ENCODE data around the gene AEBP1. TPM values are rescaled to one million over a fixed set of nuclear protein-coding genes. Genes with fewer than 3 reads are reported as not detected.

The AEBP1 gene
- total RNA-seq, 1 experiment from 2014 or later, result 30.1 TPM

GRCh38 chr7:44142028-44142427 lies 37.9 kb downstream of the AEBP1 start:
- no peak for DNase-seq (ENCODE audit: low spot score)

GRCh38 chr7:44143646-44144250 lies 39.6 kb downstream of the AEBP1 start:
- intact Hi-C loops (cut with micrococcal nuclease; ENCODE audit: unreplicated experiment), result no loop called here
- Histone ChIP-seq H3K36me3 (ENCODE audit: insufficient read depth, low read length, poor library complexity, severe bottlenecking) (no peaks in the 10 kb centered on the region), H3K9me3 (ENCODE audit: low read depth, low read length, poor library complexity, severe bottlenecking) (no peaks in the 10 kb centered on the region), H3K4me1 (ENCODE audit: insufficient read depth, low read length, poor library complexity, severe bottlenecking) (no peaks in the 10 kb centered on the region), H3K27me3 (replicated peaks; ENCODE audit: insufficient read depth, low read depth, low read length, poor library complexity) (no peaks in the 10 kb centered on the region), H3K27ac (ENCODE audit: low read depth, low read length, poor library complexity, severe bottlenecking) (no peak overlapping the region), H3K4me3 (ENCODE audit: low read depth, low read length, poor library complexity, severe bottlenecking) (no peak overlapping the region)
- no TSS peak for BruUV-seq (replicated peaks)
- no peak for DNase-seq (ENCODE audit: low spot score)
- CTCF ChIA-PET, result no interaction called here
- POLR2A ChIA-PET (ENCODE audit: low non-redundant PET), result no interaction called here
- TF ChIP-seq EZH2 (IDR thresholded peaks at IDR 0.05; ENCODE audit: borderline replicate concordance, low read depth, low read length, poor library complexity, severe bottlenecking) (no peak), CTCF (conservative IDR thresholded peaks at IDR 0.05; ENCODE audit: low read depth, low read length) (no peak)

More at GRCh38 chr7:44142028-44142427, 37.9 kb downstream of the AEBP1 start:
- no peaks in the 10 kb centered on the region for H3K27me3 ChIP-seq (replicated peaks; ENCODE audit: insufficient read depth, low read depth, low read length, poor library complexity)
- no peaks in the 10 kb centered on the region for H3K9me3 ChIP-seq (ENCODE audit: low read depth, low read length, poor library complexity, severe bottlenecking)
- POLR2A ChIA-PET (ENCODE audit: low non-redundant PET), result no interaction called here
- intact Hi-C loops (cut with micrococcal nuclease; ENCODE audit: unreplicated experiment), result no loop called here
- H3K27ac ChIP-seq (ENCODE audit: low read depth, low read length, poor library complexity, severe bottlenecking), result no peak overlapping the region
- BruUV-seq (replicated peaks), result no TSS peak
- no peak overlapping the region for H3K4me3 ChIP-seq (ENCODE audit: low read depth, low read length, poor library complexity, severe bottlenecking)
- TF ChIP-seq EZH2 (IDR thresholded peaks at IDR 0.05; ENCODE audit: borderline replicate concordance, low read depth, low read length, poor library complexity, severe bottlenecking) (no peak), CTCF (conservative IDR thresholded peaks at IDR 0.05; ENCODE audit: low read depth, low read length) (no peak)
- H3K4me1 ChIP-seq (ENCODE audit: insufficient read depth, low read length, poor library complexity, severe bottlenecking), result no peaks in the 10 kb centered on the region
- CTCF ChIA-PET, result no interaction called here
- H3K36me3 ChIP-seq (ENCODE audit: insufficient read depth, low read length, poor library complexity, severe bottlenecking), result no peaks in the 10 kb centered on the region

- ChIA-PET CTCF (no interaction called here), POLR2A (ENCODE audit: low non-redundant PET) (no interaction called here)
- no peak for DNase-seq (ENCODE audit: low spot score)
- Histone ChIP-seq H3K36me3 (ENCODE audit: insufficient read depth, low read length, poor library complexity, severe bottlenecking) (no peaks in the 10 kb centered on the region), H3K4me3 (ENCODE audit: low read depth, low read length, poor library complexity, severe bottlenecking) (no peak overlapping the region), H3K4me1 (ENCODE audit: insufficient read depth, low read length, poor library complexity, severe bottlenecking) (no peaks in the 10 kb centered on the region), H3K9me3 (ENCODE audit: low read depth, low read length, poor library complexity, severe bottlenecking) (no peaks in the 10 kb centered on the region), H3K27ac (ENCODE audit: low read depth, low read length, poor library complexity, severe bottlenecking) (no peak overlapping the region), H3K27me3 (replicated peaks; ENCODE audit: insufficient read depth, low read depth, low read length, poor library complexity) (no peaks in the 10 kb centered on the region)
- intact Hi-C loops (cut with micrococcal nuclease; ENCODE audit: unreplicated experiment), result no loop called here
- no TSS peak for BruUV-seq (replicated peaks)
- TF ChIP-seq EZH2 (IDR thresholded peaks at IDR 0.05; ENCODE audit: borderline replicate concordance, low read depth, low read length, poor library complexity, severe bottlenecking) (no peak), CTCF (conservative IDR thresholded peaks at IDR 0.05; ENCODE audit: low read depth, low read length) (no peak)
Observed at GRCh38 chr7:44144426-44144967, 40.4 kb downstream of the AEBP1 start.

All from A673 (cell line).